ENCODE results near the gene PTMA.
"Not testable (repeated sequence)": the region's sequence is repeated elsewhere in the genome, so short reads cannot be mapped to it uniquely, and the experiment has no call there.

GRCh38 chr2:231712451-231713021, 4.2 kb downstream of the PTMA start:
- not testable (repeated sequence) for TF ChIP-seq CTCF (IDR thresholded peaks at IDR 0.05; ENCODE audit: low read depth, low read length, poor library complexity, severe bottlenecking); EZH2phosphoT487 (IDR thresholded peaks at IDR 0.05; ENCODE audit: borderline replicate concordance, low read length)

All from DOHH2 (cell line).